HG03159 (cell line): Measurements from ENCODE around the gene RNF103.
"Not testable (repeated sequence)": the region's sequence is repeated elsewhere in the genome, so short reads cannot be mapped to it uniquely, and the experiment has no call there.

Experiments used
- ATAC-seq: cut with Tn5 transposase; IDR thresholded peaks from one replicate; pipeline ENCODE4 v1.9.1; 2021; ENCODE audit warnings: mild to moderate bottlenecking, moderate library complexity; ENCODE audit not compliant: unreplicated experiment

The RNF103 gene, protein sequence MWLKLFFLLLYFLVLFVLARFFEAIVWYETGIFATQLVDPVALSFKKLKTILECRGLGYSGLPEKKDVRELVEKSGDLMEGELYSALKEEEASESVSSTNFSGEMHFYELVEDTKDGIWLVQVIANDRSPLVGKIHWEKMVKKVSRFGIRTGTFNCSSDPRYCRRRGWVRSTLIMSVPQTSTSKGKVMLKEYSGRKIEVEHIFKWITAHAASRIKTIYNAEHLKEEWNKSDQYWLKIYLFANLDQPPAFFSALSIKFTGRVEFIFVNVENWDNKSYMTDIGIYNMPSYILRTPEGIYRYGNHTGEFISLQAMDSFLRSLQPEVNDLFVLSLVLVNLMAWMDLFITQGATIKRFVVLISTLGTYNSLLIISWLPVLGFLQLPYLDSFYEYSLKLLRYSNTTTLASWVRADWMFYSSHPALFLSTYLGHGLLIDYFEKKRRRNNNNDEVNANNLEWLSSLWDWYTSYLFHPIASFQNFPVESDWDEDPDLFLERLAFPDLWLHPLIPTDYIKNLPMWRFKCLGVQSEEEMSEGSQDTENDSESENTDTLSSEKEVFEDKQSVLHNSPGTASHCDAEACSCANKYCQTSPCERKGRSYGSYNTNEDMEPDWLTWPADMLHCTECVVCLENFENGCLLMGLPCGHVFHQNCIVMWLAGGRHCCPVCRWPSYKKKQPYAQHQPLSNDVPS

DNA sequence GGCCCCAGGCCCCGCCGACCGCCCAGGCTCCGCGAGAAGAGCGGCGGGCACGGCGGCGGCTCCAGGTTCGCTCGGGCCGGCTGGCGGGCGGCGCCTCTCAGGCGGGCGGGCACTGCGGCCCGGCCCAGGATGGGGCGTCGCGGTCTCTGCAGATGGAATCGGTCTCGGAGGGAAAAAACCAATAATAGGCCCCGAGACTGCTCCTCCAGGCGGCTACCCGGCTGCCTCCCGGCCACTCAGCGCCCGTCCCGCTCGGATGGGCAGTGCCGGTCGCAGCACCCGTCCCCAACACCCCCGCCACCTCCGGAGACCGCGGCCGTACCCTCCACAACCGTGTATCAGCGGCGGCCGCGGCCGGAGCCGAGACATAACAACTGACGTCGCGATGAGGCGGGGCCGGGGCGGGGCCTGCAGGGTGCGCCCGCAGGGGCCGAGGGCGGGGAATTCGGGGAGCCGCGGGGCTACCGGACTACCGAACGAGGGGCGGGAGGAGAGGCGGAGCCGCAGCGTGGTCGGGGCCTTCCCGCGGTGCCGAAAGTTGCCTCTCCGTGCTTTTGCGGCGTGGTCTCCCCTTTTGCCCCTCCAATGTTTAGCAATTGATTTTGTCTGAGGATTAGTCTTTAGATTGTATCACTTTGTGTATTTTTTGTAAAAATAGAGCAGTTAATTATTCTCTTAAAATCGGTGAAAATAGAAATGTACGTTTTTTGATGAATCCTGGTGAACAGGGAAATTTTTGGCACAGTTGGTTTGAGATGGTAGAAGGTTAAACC is at the start of gene RNF103:
Gene RNF103, minus strand, starts transcription at position 372 of the 773 bp plus-strand sequence. CDS start 979 bp downstream, outside the sequence.
- ATAC-seq, result peak; percentile 78

- ATAC-seq, result no peak
Observed at GRCh38 chr2:86673011-86673410, 49.3 kb upstream of the RNF103 start.

DNA sequence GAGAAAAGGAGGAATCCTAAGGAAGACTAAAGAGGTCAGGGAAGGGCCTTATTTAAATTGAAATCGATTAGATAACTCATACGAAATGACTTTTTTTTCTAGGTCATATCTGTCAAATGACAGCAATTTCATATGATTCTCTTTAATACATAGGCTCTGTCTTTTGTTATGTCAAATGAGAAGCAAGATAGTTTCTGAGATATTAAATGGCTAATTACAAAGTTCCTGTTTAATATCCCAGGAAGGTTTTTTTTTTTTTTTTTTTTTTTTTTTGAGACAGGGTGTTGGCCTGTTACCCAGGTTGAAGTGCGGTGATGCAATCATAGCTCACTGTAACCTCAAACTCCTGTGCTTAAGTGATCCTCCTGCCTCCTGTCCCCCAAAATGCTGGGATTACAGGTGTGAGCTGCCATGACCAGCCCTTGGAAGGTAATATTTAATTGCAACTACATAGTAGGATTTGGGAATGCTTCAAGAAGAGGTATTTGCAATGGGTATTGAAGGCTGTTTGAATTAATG is 48.4 kb upstream of the RNF103 start:
- no peak for ATAC-seq

DNA sequence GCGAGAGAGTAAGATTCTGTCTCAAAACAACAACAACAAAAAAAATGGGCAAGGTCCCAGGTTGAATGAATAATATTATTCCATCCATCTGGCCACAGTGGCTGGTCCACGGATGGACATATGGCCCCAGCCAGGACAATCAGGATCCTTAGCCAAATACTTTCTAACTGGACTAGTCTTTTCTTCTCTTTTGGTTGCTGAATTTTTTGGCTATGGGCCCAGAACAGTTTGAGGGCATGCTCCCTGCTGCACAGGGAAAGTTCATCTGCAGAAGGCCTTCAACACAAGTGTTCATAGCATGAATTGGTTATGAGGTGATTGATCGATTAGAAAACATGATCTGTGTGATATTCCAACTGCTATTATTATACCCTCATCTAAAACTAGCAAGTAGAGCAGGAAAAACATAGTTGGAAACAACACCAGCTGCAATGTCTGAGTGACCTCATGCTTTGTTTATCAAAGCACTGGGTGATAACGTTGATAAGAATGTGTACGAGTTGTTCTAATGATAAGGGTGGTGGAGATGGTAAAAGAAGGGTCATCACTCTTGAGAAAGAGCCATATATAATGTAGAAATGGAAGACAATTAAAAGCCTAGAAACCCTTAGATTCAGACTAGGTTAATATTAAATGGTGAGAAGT is 47.8 kb upstream of the RNF103 start:
- no peak for ATAC-seq

DNA sequence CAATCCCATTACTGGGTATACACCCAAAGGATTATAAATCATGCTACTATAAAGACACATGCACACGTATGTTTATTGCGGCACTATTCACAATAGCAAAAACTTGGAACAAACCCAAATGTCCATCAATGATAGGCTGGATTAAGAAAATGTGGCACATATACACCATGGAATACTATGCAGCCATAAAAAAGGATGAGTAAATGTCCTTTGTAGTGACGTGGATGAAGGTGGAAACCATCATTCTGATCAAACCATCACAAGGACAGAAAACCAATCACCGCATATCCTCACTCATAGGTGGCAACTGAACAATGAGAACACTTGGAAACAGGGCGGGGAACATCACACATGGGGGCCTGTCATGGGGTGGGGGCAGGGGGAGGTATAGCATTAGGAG is 45.7 kb upstream of the RNF103 start:
- not testable (repeated sequence) for ATAC-seq

GRCh38 chr2:86661333-86661732 is 37.7 kb upstream of the RNF103 start:
- ATAC-seq, result no peak

GRCh38 chr2:86650188-86650587 is 26.5 kb upstream of the RNF103 start:
- no peak for ATAC-seq

GRCh38 chr2:86649119-86649947 is 25.7 kb upstream of the RNF103 start:
- ATAC-seq, result no peak

DNA sequence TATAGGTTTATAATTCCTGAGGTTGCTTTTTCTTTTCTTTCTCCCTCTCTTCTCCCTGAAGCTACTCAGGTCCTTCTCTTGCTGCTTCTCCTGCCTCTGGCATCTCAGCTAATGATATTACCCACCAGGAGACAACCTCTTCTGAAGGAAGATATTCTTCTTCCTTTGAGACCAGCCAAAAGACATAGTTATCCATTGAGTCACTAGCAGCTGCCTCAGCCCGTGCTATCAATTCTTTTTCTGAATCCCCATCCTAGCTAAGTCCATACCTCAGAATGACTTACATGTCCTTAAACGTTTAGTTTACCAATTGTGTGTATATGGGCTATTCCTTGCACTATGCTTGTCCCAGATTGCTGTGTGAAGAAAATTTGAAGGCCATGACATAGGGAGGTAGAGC is 25.0 kb upstream of the RNF103 start:
- ATAC-seq, result no peak

GRCh38 chr2:86646865-86647264 is 23.2 kb upstream of the RNF103 start:
- no peak for ATAC-seq

GRCh38 chr2:86646329-86646728 is 22.7 kb upstream of the RNF103 start:
- no peak for ATAC-seq

- no peak for ATAC-seq
Observed at GRCh38 chr2:86645752-86646151, 22.1 kb upstream of the RNF103 start.

DNA sequence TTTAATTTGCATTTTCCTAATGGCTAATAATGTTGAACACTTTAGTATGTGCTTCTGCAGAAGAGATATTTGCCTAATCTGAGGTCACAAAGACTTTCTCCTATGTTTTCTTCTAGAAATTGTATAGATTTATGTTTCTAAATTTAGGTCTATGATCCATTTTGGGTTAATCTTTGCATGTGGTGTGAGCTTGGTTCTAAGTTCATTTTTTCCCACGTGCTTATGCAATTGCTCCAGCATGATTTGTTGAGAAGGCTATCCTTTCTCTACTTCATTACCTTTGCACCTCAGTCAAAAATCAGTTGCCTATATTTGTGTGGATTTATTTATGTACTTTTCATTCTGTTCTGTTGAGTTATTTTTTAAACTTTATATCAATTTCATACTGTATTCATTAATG is 15.0 kb upstream of the RNF103 start:
- ATAC-seq, result no peak

DNA sequence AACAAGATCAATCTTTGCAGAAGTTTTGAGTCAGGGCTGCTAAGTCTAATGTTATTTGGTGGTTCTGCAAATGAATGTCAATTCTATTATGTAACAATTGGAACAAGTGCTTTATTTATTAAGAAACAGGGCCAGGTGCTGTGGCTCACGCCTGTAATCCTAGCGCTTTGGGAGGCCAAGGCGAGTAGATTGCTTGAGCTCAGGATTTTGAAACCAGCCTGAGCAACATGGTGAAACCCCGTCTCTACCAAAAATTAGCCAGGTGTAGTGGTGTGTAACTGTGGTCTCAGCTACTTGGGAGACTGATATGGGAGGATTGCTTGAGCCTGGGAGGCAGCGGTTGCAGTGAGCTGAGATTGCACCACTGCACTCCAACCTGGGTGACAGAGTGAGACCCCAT is 13.2 kb upstream of the RNF103 start:
- no peak for ATAC-seq

- ATAC-seq, result no peak
Observed at GRCh38 chr2:86634352-86634751, 10.7 kb upstream of the RNF103 start.

GRCh38 chr2:86633155-86633651 is 9.5 kb upstream of the RNF103 start:
- no peak for ATAC-seq

- no peak for ATAC-seq
Observed at GRCh38 chr2:86632672-86633071, 9.0 kb upstream of the RNF103 start.

DNA sequence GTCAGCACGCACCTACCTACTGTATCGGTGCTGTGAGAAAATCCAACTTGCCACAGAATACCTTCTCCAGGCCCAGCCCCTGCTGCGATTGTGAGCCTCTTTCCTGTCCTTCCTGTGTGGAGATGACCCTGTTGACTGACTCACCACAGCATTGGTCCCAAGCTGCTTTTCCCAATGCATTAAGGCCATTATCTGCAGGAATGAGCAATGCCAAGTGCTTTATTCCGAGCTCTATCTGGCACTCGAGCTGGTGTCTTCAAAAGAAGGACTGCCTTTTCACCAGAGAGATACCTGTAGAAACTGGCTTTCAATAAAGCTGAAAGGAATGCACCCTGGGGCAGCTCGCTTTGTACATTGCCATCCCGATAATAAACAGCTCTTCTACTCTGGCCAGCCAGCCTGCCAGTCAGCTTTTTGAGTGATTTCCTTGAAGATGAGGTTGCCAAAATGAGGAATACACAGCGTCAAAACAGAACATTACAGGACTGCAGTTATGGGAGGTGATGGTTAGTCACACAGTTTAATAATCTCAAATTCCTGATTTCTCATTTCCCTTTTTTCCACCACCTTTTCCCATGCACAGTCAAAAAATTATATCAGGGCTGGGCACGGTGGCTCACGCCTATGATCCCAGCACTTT is 8.3 kb upstream of the RNF103 start:
- ATAC-seq, result no peak

DNA sequence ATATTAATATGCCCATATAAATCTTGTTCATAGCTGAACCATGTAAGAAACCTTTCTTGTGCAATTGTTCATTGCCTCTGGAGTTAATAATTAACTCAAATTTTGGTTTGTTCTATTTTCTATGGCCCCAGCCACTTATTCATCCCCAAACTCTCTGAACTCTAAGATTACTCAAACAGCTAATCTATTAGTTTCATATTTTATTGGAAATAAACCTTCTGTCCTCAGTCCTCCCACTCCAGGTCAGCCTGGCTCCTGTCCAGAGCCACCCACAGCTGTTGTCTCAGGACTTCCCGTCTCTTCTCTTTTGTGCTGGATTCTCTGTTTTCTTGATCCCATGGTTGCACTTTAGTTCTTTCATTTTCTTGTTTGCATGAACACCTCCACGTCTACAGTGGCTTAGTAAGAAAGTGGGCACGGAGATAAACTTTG is 4.4 kb upstream of the RNF103 start:
- no peak for ATAC-seq
